GM23338 (cell line): ENCODE measurements around the gene ODAD2. TPM values are rescaled to one million over a fixed set of nuclear protein-coding genes. Genes with fewer than 3 reads are reported as not detected.

ENCODE experiments used
- ATAC-seq: fragments of 200-7000 bp; cut with Tn5 transposase; 3 replicates; pipeline ENCODE4 v1.9.1; 2020
- DNase-seq: peaks from one replicate; pipeline ENCODE4 v3.0.0-alpha.2; 2015; ENCODE audit warnings: low spot score
- H2AFZ ChIP-seq: fragments of 200-600 bp; sonication (generic); 2 replicates; pipeline ENCODE4 v1.8.0; 2016; ENCODE audit warnings: antibody characterized with exemption, mild to moderate bottlenecking, moderate library complexity
- H3F3A ChIP-seq: fragments of 200-600 bp; sonication (generic); replicated peaks from 2 replicates; pipeline ENCODE4 v1.8.0; 2017; ENCODE audit warnings: antibody characterized with exemption, mixed run types, low read depth
- H3K27ac ChIP-seq: fragments of 200-600 bp; sonication (generic); 2 replicates; pipeline ENCODE4 v1.6.1; 2016; ENCODE audit warnings: low read depth
- H3K27me3 ChIP-seq: fragments of 200-600 bp; sonication (generic); 2 replicates; pipeline ENCODE4 v1.8.0; 2016; ENCODE audit warnings: mild to moderate bottlenecking, mixed run types, moderate library complexity; ENCODE audit not compliant: insufficient read depth
- H3K36me3 ChIP-seq: fragments of 200-600 bp; sonication (generic); 2 replicates; pipeline ENCODE4 v1.8.0; 2016; ENCODE audit warnings: mild to moderate bottlenecking; ENCODE audit not compliant: insufficient read depth
- H3K4me1 ChIP-seq: fragments of 200-600 bp; sonication (generic); 2 replicates; pipeline ENCODE4 v1.8.0; 2016; ENCODE audit warnings: mild to moderate bottlenecking, moderate library complexity; ENCODE audit not compliant: insufficient read depth
- H3K4me2 ChIP-seq: fragments of 200-600 bp; sonication (generic); 2 replicates; pipeline ENCODE4 v1.7.1; 2017; ENCODE audit warnings: mixed run types
- H3K4me3 ChIP-seq: fragments of 200-600 bp; sonication (generic); 2 replicates; pipeline ENCODE4 v1.6.1; 2016; ENCODE audit warnings: mixed run types
- H3K79me2 ChIP-seq: fragments of 200-600 bp; sonication (generic); replicated peaks from 2 replicates; pipeline ENCODE4 v1.8.0; 2017; ENCODE audit warnings: mild to moderate bottlenecking; ENCODE audit not compliant: insufficient read depth
- H3K9me2 ChIP-seq: fragments of 200-600 bp; sonication (generic); 2 replicates; pipeline ENCODE4 v1.8.0; 2017; ENCODE audit not compliant: insufficient read depth
- H4K20me1 ChIP-seq: fragments of 200-600 bp; sonication (generic); replicated peaks from 2 replicates; pipeline ENCODE4 v1.8.0; 2017; ENCODE audit warnings: mild to moderate bottlenecking; ENCODE audit not compliant: insufficient read depth
- H3K27ac Mint-ChIP-seq: 2 replicates; pipeline ENCODE4 v1.8.0; 2020; ENCODE audit warnings: inconsistent platforms, mild to moderate bottlenecking, moderate library complexity, mixed read lengths
- H3K27me3 Mint-ChIP-seq: 3 replicates; pipeline ENCODE4 v1.8.0; 2022; ENCODE audit warnings: low read depth, mild to moderate bottlenecking, moderate library complexity, mixed read lengths, inconsistent platforms; ENCODE audit not compliant: insufficient read depth, poor library complexity
- H3K36me3 Mint-ChIP-seq: 3 replicates; pipeline ENCODE4 v1.8.0; 2021; ENCODE audit warnings: low read depth, mild to moderate bottlenecking, inconsistent platforms, moderate library complexity, mixed read lengths
- H3K4me1 Mint-ChIP-seq: 3 replicates; pipeline ENCODE4 v1.8.0; 2020; ENCODE audit warnings: mild to moderate bottlenecking, inconsistent platforms, mixed read lengths
- H3K4me3 Mint-ChIP-seq: 3 replicates; pipeline ENCODE4 v1.8.0; 2021; ENCODE audit warnings: moderate library complexity, mild to moderate bottlenecking, inconsistent platforms, mixed read lengths
- H3K9me3 Mint-ChIP-seq: 3 replicates; pipeline ENCODE4 v1.8.0; 2020; ENCODE audit warnings: moderate library complexity, mild to moderate bottlenecking, inconsistent platforms, mixed read lengths
- CREB1 ChIP-seq: fragments of 250-450 bp; sonication (Bioruptor Pico); IDR thresholded peaks from 2 replicates; pipeline ENCODE4 v1.5.0; 2020; ENCODE audit warnings: low read depth, mild to moderate bottlenecking, moderate library complexity
- EZH2 ChIP-seq: fragments of 200-600 bp; sonication (generic); IDR thresholded peaks from one replicate; pipeline ENCODE4 v1.8.0; 2017; ENCODE audit warnings: antibody characterized with exemption, mild to moderate bottlenecking, low read depth; ENCODE audit not compliant: unreplicated experiment
- EZH2phosphoT487 ChIP-seq: fragments of 200-600 bp; sonication (generic); IDR thresholded peaks from one replicate; pipeline ENCODE4 v1.8.1; 2018; ENCODE audit warnings: antibody characterized with exemption; ENCODE audit not compliant: unreplicated experiment
- JUNB ChIP-seq: IDR thresholded peaks from one replicate; pipeline ENCODE4 v1.6.1; 2016; ENCODE audit warnings: antibody characterized with exemption; ENCODE audit not compliant: unreplicated experiment
- NANOG ChIP-seq: IDR thresholded peaks from 2 replicates; pipeline ENCODE4 v1.6.1; 2016; ENCODE audit warnings: antibody characterized with exemption, borderline replicate concordance
- POLR2AphosphoS5 ChIP-seq: IDR thresholded peaks from 2 replicates; pipeline ENCODE4 v1.6.1; 2016; ENCODE audit warnings: antibody characterized with exemption, low read depth
- STAT1 ChIP-seq: IDR thresholded peaks from one replicate; pipeline ENCODE4 v1.6.1; 2016; ENCODE audit warnings: antibody characterized with exemption; ENCODE audit not compliant: unreplicated experiment
- ZNF114 ChIP-seq: fragments of 250-450 bp; sonication (Bioruptor Pico); IDR thresholded peaks from 2 replicates; pipeline ENCODE4 v1.5.0; 2020; ENCODE audit warnings: mild to moderate bottlenecking, moderate library complexity
- ZNF331 ChIP-seq: fragments of 250-450 bp; sonication (Bioruptor Pico); IDR thresholded peaks from 2 replicates; pipeline ENCODE4 v1.5.0; 2020; ENCODE audit warnings: low read depth, mild to moderate bottlenecking, moderate library complexity
- polyA plus RNA-seq: library from polyadenylated mRNA; unstranded; fragments of >200 nt; fragmentation: Nextera tagmentation; extraction: Ambion mirVana; gene quantifications from 2 replicates; pipeline ENCODE4 v1.2.1, GENCODE V29; 2016
- total RNA-seq: library from RNA; depleted of rRNA; stranded (reverse); fragments of >200 nt; shearing (Covaris generic); gene quantifications from 2 replicates; pipeline ENCODE4 v1.2.3, GENCODE V29; 2014
- TF ChIP-seq, protein P1 (sequence below): IDR thresholded peaks from 2 replicates; pipeline ENCODE4 v1.6.1; 2016; ENCODE audit warnings: antibody characterized with exemption
- TF ChIP-seq, protein P2 (sequence below), 2 experiments: fragments of 200-600 bp in 1 of 2; sonication (generic) in 1 of 2; conservative IDR thresholded peaks; 2 replicates each; pipeline versions ENCODE4 v1.5.1 to v1.6.1; 2016 to 2017; ENCODE audit warnings: antibody characterized with exemption in 2 of 2, low read depth in 2 of 2, mild to moderate bottlenecking in 2 of 2, moderate library complexity in 1 of 2
- TF ChIP-seq, protein P3 (sequence below): IDR thresholded peaks from one replicate; pipeline ENCODE4 v1.6.1; 2018; ENCODE audit warnings: antibody characterized with exemption; ENCODE audit not compliant: unreplicated experiment

The ODAD2 gene
- total and polyA plus RNA-seq, 2 experiments from 2014 or later: 2.1 to 3.4 TPM

DNA sequence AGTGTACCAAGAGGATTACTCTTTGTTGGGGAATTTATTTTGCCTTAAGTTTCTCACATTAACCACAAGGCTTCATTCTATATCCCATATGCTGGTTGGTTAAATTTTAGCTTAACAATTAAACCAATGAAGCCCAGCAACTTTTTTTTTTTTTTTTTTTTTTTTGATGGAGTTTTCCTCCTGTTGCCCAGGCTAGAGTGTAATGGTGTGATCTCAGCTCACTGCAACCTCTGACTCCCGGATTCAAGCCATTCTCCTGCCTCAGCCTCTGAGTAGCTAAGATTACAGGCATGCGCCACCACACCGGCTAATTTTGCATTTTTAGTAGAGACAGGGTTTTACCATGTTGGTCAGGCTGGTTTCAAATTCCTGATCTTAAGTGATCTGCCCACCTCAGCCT is 178.2 kb downstream of the ODAD2 start (continued):
- TF ChIP-seq, protein P1, sequence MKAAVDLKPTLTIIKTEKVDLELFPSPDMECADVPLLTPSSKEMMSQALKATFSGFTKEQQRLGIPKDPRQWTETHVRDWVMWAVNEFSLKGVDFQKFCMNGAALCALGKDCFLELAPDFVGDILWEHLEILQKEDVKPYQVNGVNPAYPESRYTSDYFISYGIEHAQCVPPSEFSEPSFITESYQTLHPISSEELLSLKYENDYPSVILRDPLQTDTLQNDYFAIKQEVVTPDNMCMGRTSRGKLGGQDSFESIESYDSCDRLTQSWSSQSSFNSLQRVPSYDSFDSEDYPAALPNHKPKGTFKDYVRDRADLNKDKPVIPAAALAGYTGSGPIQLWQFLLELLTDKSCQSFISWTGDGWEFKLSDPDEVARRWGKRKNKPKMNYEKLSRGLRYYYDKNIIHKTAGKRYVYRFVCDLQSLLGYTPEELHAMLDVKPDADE: no peak
- TF ChIP-seq CREB1 (CRISPR knock-in tag): no peak
- TF ChIP-seq ZNF114 (CRISPR knock-in tag): no peak
- TF ChIP-seq EZH2phosphoT487: no peak

DNA sequence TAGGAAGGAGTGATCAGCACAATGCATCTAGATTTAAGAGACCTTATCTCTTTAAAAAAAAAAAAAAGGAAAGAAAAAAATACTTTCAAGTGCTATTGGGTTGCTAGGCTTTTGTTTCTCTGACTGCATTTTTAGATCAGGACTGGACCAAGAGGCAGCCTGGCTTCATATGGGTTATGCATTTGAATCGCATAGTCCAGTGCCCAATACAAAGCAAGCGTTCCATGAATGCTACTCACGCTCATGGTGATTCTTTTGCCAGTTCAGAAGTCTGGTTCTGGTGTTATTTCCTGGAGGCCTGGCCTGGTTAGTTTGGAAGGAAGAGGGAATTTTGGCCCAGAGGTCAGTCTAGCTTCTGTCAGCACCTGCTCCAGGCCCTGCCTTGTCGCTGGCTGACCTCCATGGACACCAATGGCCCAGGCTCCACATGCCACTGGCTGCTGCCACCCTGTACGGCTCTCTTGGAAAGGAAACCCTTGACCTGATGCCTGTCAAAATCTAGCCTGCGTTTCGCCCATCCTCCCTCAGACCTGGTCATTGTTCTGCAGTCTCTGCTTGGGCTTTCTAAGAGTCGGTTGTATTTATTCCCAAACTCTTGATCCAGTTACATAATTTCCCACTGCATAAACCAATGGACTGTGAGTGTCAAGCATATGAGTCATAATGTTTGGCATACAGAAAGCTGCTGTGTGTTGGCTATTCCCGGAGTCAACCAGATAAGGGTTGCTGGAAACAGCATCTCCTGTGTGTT is 178.9 kb downstream of the ODAD2 start:
- ATAC-seq (no peak), DNase-seq (no peak)
- TF ChIP-seq POLR2AphosphoS5: no peak
- no peak for TF ChIP-seq CREB1 (CRISPR knock-in tag)
- TF ChIP-seq ZNF114 (CRISPR knock-in tag): no peak
- no peak for TF ChIP-seq STAT1
- TF ChIP-seq EZH2: no peak
- TF ChIP-seq, protein P2, sequence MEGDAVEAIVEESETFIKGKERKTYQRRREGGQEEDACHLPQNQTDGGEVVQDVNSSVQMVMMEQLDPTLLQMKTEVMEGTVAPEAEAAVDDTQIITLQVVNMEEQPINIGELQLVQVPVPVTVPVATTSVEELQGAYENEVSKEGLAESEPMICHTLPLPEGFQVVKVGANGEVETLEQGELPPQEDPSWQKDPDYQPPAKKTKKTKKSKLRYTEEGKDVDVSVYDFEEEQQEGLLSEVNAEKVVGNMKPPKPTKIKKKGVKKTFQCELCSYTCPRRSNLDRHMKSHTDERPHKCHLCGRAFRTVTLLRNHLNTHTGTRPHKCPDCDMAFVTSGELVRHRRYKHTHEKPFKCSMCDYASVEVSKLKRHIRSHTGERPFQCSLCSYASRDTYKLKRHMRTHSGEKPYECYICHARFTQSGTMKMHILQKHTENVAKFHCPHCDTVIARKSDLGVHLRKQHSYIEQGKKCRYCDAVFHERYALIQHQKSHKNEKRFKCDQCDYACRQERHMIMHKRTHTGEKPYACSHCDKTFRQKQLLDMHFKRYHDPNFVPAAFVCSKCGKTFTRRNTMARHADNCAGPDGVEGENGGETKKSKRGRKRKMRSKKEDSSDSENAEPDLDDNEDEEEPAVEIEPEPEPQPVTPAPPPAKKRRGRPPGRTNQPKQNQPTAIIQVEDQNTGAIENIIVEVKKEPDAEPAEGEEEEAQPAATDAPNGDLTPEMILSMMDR (conservative IDR thresholded peaks at IDR 0.05; ENCODE audit: low read depth in 2 of 2): no peak
- TF ChIP-seq ZNF331: no peak
- no peak for TF ChIP-seq JUNB
- TF ChIP-seq, protein P3, sequence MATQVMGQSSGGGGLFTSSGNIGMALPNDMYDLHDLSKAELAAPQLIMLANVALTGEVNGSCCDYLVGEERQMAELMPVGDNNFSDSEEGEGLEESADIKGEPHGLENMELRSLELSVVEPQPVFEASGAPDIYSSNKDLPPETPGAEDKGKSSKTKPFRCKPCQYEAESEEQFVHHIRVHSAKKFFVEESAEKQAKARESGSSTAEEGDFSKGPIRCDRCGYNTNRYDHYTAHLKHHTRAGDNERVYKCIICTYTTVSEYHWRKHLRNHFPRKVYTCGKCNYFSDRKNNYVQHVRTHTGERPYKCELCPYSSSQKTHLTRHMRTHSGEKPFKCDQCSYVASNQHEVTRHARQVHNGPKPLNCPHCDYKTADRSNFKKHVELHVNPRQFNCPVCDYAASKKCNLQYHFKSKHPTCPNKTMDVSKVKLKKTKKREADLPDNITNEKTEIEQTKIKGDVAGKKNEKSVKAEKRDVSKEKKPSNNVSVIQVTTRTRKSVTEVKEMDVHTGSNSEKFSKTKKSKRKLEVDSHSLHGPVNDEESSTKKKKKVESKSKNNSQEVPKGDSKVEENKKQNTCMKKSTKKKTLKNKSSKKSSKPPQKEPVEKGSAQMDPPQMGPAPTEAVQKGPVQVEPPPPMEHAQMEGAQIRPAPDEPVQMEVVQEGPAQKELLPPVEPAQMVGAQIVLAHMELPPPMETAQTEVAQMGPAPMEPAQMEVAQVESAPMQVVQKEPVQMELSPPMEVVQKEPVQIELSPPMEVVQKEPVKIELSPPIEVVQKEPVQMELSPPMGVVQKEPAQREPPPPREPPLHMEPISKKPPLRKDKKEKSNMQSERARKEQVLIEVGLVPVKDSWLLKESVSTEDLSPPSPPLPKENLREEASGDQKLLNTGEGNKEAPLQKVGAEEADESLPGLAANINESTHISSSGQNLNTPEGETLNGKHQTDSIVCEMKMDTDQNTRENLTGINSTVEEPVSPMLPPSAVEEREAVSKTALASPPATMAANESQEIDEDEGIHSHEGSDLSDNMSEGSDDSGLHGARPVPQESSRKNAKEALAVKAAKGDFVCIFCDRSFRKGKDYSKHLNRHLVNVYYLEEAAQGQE: no peak
- no peak for TF ChIP-seq NANOG
- TF ChIP-seq, protein P1: no peak
- no peak overlapping the region for H3K4me3 ChIP-seq
- H3K27me3 ChIP-seq: no peaks in the 10 kb centered on the region
- peaks cover 2% of the 10 kb centered on the region for H3K27me3 Mint-ChIP-seq
- H3K36me3 ChIP-seq: no peaks in the 10 kb centered on the region
- no peak overlapping the region for H3K27ac ChIP-seq
- H3K4me1 Mint-ChIP-seq: no peaks in the 10 kb centered on the region
- H3K9me3 Mint-ChIP-seq: no peaks in the 10 kb centered on the region
- H3K4me1 ChIP-seq: peaks cover 12% of the 10 kb centered on the region; the same call in 1 of the 2 replicates
- no peak overlapping the region for H3K27ac Mint-ChIP-seq
- H3K79me2 ChIP-seq: no peaks in the 10 kb centered on the region
- H3K36me3 Mint-ChIP-seq: no peaks in the 10 kb centered on the region
- H4K20me1 ChIP-seq: no peaks in the 10 kb centered on the region
- H2AFZ ChIP-seq: no peak overlapping the region; the same call in 1 of the 2 replicates
- H3F3A ChIP-seq: no peaks in the 10 kb centered on the region
- H3K4me3 Mint-ChIP-seq: no peak overlapping the region
- H3K4me2 ChIP-seq: no peak overlapping the region
- H3K9me2 ChIP-seq: peaks cover 6% of the 10 kb centered on the region; the same call in 1 of the 2 replicates
